ENCODE data around the gene C16orf96.
"Not testable (repeated sequence)": the region's sequence is repeated elsewhere in the genome, so short reads cannot be mapped to it uniquely, and the experiment has no call there.

C16orf96 gene

GRCh38 chr16:4570086-4570485 is 13.9 kb downstream of the C16orf96 start:
- DNase-seq, result no peak

- no peak for DNase-seq
Measured at GRCh38 chr16:4570688-4571321, 14.7 kb downstream of the C16orf96 start.

- DNase-seq, result no peak
Measured at GRCh38 chr16:4572715-4573114, 16.6 kb downstream of the C16orf96 start.

GRCh38 chr16:4573926-4574325 is 17.8 kb downstream of the C16orf96 start:
- not testable (repeated sequence) for DNase-seq

GRCh38 chr16:4574919-4575705 is 19.0 kb downstream of the C16orf96 start:
- no peak for DNase-seq

GRCh38 chr16:4576008-4576407 is 19.9 kb downstream of the C16orf96 start:
- DNase-seq, result no peak

GRCh38 chr16:4578961-4579530 is 22.9 kb downstream of the C16orf96 start:
- no peak for DNase-seq

GRCh38 chr16:4580250-4580649 is 24.1 kb downstream of the C16orf96 start:
- DNase-seq, result no peak

- no peak for DNase-seq
Measured at GRCh38 chr16:4583906-4584305, 27.8 kb downstream of the C16orf96 start.

- DNase-seq, result no peak
Measured at GRCh38 chr16:4586291-4586690, 30.2 kb downstream of the C16orf96 start.

GRCh38 chr16:4588386-4588785 is 32.2 kb downstream of the C16orf96 start:
- DNase-seq, result no peak

GRCh38 chr16:4588961-4589360 is 32.8 kb downstream of the C16orf96 start:
- no peak for DNase-seq

GRCh38 chr16:4591191-4591590 is 35.1 kb downstream of the C16orf96 start:
- DNase-seq, result no peak

GRCh38 chr16:4591706-4592470 is 35.7 kb downstream of the C16orf96 start:
- DNase-seq, result no peak

GRCh38 chr16:4593086-4593485 is 36.9 kb downstream of the C16orf96 start:
- no peak for DNase-seq

GRCh38 chr16:4594433-4595410 is 38.6 kb downstream of the C16orf96 start:
- DNase-seq, result no peak

- no peak for DNase-seq
Measured at GRCh38 chr16:4597174-4597573, 41.0 kb downstream of the C16orf96 start.

- DNase-seq, result no peak
Measured at GRCh38 chr16:4599037-4599436, 42.9 kb downstream of the C16orf96 start.

GRCh38 chr16:4599545-4599944 is 43.4 kb downstream of the C16orf96 start:
- no peak for DNase-seq

- no peak for DNase-seq
Measured at GRCh38 chr16:4601036-4601863, 45.1 kb downstream of the C16orf96 start.

GRCh38 chr16:4601864-4602186 is 45.7 kb downstream of the C16orf96 start:
- DNase-seq, result no peak

Data from NCI-H2081 treated with DMSO at 0.1 percent for 48 hours (cell line).